Neural progenitor cell (in vitro differentiated cells): ENCODE data around the gene PCGF1. TPM values are rescaled to one million over a fixed set of nuclear protein-coding genes. Genes with fewer than 3 reads are reported as not detected.

Source experiments
- DNase-seq: peaks from one replicate; pipeline ENCODE4 v3.0.0-alpha.2; 2016; ENCODE audit warnings: low spot score
- H2AFZ ChIP-seq: fragments of 200-600 bp; sonication (generic); replicated peaks from 2 replicates; pipeline ENCODE4 v1.6.1; 2016; ENCODE audit warnings: antibody characterized with exemption
- H3F3A ChIP-seq: fragments of 200-600 bp; sonication (generic); 2 replicates; pipeline ENCODE4 v1.6.1; 2016; ENCODE audit warnings: antibody characterized with exemption, low read depth
- H3K27ac ChIP-seq: fragments of 200-600 bp; sonication (generic); 2 replicates; pipeline ENCODE4 v1.5.1; 2016; ENCODE audit warnings: mild to moderate bottlenecking
- H3K27me3 ChIP-seq: fragments of 200-600 bp; sonication (generic); 2 replicates; pipeline ENCODE4 v1.6.1; 2016; ENCODE audit warnings: mild to moderate bottlenecking, moderate library complexity
- H3K36me3 ChIP-seq: fragments of 200-600 bp; sonication (generic); 2 replicates; pipeline ENCODE4 v1.5.1; 2016
- H3K4me1 ChIP-seq: fragments of 200-600 bp; sonication (generic); 2 replicates; pipeline ENCODE4 v1.6.1; 2016; ENCODE audit warnings: mixed run types
- H3K4me2 ChIP-seq: fragments of 200-600 bp; sonication (generic); 2 replicates; pipeline ENCODE4 v1.6.1; 2016
- H3K4me3 ChIP-seq: fragments of 200-600 bp; sonication (generic); 2 replicates; pipeline ENCODE4 v1.5.1; 2016
- H3K79me2 ChIP-seq: fragments of 200-600 bp; sonication (generic); 2 replicates; pipeline ENCODE4 v1.6.1; 2016; ENCODE audit warnings: low read depth
- H3K9ac ChIP-seq: fragments of 200-600 bp; sonication (generic); 2 replicates; pipeline ENCODE4 v1.6.1; 2016
- H3K9me3 ChIP-seq: fragments of 200-600 bp; sonication (generic); 2 replicates; pipeline ENCODE4 v1.5.1; 2016; ENCODE audit warnings: low read depth
- H4K20me1 ChIP-seq: fragments of 200-600 bp; sonication (generic); 2 replicates; pipeline ENCODE4 v1.6.1; 2016; ENCODE audit warnings: low read depth
- H3K27ac Mint-ChIP-seq: 3 replicates; pipeline ENCODE4 v1.8.0; 2021; ENCODE audit warnings: mixed read lengths
- H3K27me3 Mint-ChIP-seq: 2 replicates; pipeline ENCODE4 v1.8.0; 2022; ENCODE audit warnings: low read depth, mild to moderate bottlenecking, inconsistent platforms, moderate library complexity, mixed read lengths; ENCODE audit not compliant: insufficient read depth
- H3K36me3 Mint-ChIP-seq: 3 replicates; pipeline ENCODE4 v1.8.0; 2021; ENCODE audit warnings: mixed read lengths
- H3K4me1 Mint-ChIP-seq: 3 replicates; pipeline ENCODE4 v1.8.0; 2021; ENCODE audit warnings: mixed read lengths
- H3K4me3 Mint-ChIP-seq: 3 replicates; pipeline ENCODE4 v1.8.0; 2021; ENCODE audit warnings: mild to moderate bottlenecking, moderate library complexity, mixed read lengths
- H3K9me3 Mint-ChIP-seq: 3 replicates; pipeline ENCODE4 v1.8.0; 2020; ENCODE audit warnings: mixed read lengths
- CTCF ChIP-seq: fragments of 200-600 bp; sonication (generic); IDR thresholded peaks from 2 replicates; pipeline ENCODE4 v1.5.1; 2017; ENCODE audit warnings: antibody characterized with exemption, mild to moderate bottlenecking
- EZH2 ChIP-seq: fragments of 200-600 bp; sonication (generic); IDR thresholded peaks from 2 replicates; pipeline ENCODE4 v1.6.1; 2017; ENCODE audit warnings: antibody characterized with exemption, mild to moderate bottlenecking, moderate library complexity
- EZH2phosphoT487 ChIP-seq: fragments of 200-600 bp; sonication (generic); IDR thresholded peaks from 2 replicates; pipeline ENCODE4 v1.6.1; 2017; ENCODE audit warnings: antibody characterized with exemption
- total RNA-seq: library from RNA; depleted of rRNA; stranded (reverse); fragments of >200 nt; gene quantifications from 2 replicates; pipeline ENCODE4 v1.2.3, GENCODE V29; 2015; ENCODE audit warnings: low replicate concordance

Gene PCGF1
- total RNA-seq, 1 donor from 2014 or later = 10.9 TPM

GRCh38 chr2:74511104-74511989 is 3.9 kb upstream of the PCGF1 start:
- H2AFZ ChIP-seq = no peak overlapping the region
- H3K4me3 ChIP-seq = no peak overlapping the region
- H3K9me3 ChIP-seq = no peaks in the 10 kb centered on the region
- Mint-ChIP-seq H3K4me3 (peak overlapping the region; percentile 52), H3K9me3 (peaks cover 3% of the 10 kb centered on the region), H3K27me3 (peaks cover 64% of the 10 kb centered on the region), H3K36me3 (peaks cover 4% of the 10 kb centered on the region), H3K4me1 (peaks cover 27% of the 10 kb centered on the region), H3K27ac (peak overlapping the region; percentile 54)
- peaks cover 27% of the 10 kb centered on the region for H3K4me1 ChIP-seq
- peaks cover 5% of the 10 kb centered on the region for H3K79me2 ChIP-seq
- no peaks in the 10 kb centered on the region for H3K36me3 ChIP-seq
- DNase-seq = no peak
- no peak overlapping the region for H3K9ac ChIP-seq
- H3F3A ChIP-seq = peaks cover 58% of the 10 kb centered on the region
- no peak overlapping the region for H3K27ac ChIP-seq
- TF ChIP-seq EZH2 = no peak
- TF ChIP-seq CTCF = no peak
- TF ChIP-seq EZH2phosphoT487 = no peak
- H4K20me1 ChIP-seq = peaks cover 26% of the 10 kb centered on the region
- H3K27me3 ChIP-seq = peaks cover 84% of the 10 kb centered on the region
- H3K4me2 ChIP-seq = no peak overlapping the region

DNA sequence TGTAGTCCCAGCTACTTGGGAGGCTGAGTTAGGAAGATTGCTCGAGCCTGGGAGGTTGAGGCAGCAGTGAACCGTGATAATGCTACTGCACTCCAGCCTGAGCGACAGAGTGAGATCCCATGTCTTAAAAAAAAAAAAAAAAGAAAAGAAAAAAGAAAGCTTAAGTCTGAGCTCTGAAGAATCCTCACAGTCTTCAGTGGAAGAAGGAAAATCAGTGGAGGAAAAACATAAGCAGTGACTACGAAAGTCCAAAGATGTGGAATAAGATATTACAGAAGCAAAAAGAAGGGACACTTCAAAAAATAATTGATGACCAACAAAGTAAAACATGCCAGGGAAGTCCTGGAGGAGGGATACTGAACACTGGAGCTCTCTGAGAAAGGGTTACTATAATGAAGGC is 2.8 kb upstream of the PCGF1 start:
- no peak overlapping the region for H3K4me3 Mint-ChIP-seq
- H3K79me2 ChIP-seq = peaks cover 13% of the 10 kb centered on the region

DNA sequence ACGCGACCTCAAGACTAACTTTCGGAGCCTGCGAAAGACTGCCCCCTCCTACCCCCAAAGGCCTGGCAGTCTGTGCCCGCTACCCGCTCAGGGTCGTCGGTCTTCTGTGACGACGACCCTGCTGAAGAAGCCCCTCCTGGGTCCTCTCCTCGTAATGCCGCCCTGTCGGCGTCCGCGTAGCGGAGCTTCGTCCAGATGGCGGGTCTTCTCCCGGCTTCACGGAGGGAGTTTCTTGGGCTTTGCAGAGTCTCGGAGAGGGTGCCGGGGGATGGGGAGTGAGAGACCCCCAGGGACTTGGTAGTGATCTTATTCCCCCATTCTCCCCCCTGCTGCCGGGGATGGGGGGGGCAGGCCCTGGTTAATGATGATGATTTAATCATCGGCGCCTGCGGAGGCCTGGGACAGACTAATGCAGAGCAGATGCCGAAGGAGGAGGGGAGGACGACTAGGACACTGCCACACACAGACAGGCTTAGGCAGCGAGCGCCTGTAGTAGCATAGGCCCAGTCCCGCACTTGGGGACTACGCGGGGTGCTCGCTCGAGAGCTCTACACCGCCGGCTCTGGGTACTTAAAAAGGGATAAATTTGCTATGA is 528 bp upstream of the PCGF1 start:
- Histone ChIP-seq H2AFZ (peak overlapping the region; percentile 94), H3K9me3 (no peaks in the 10 kb centered on the region), H3K36me3 (no peaks in the 10 kb centered on the region), H3K4me1 (peaks cover 14% of the 10 kb centered on the region), H3K9ac (no peak overlapping the region), H3F3A (peaks cover 39% of the 10 kb centered on the region), H3K4me2 (peak overlapping the region; percentile 89), H3K27me3 (peaks cover 82% of the 10 kb centered on the region), H3K79me2 (peaks cover 13% of the 10 kb centered on the region), H4K20me1 (peaks cover under 1% of the 10 kb centered on the region), H3K27ac (no peak overlapping the region), H3K4me3 (peak overlapping the region; percentile 69)
- Mint-ChIP-seq H3K9me3 (peaks cover 3% of the 10 kb centered on the region), H3K27me3 (peaks cover 71% of the 10 kb centered on the region), H3K36me3 (peaks cover 21% of the 10 kb centered on the region), H3K4me1 (peaks cover 31% of the 10 kb centered on the region), H3K27ac (no peak overlapping the region), H3K4me3 (peak overlapping the region; percentile 99)
- DNase-seq = peak; percentile 56
- TF ChIP-seq CTCF (no peak), EZH2 (peak; percentile 52)

More for the DNA sequence above, 2.8 kb upstream of the PCGF1 start:
- no peak for TF ChIP-seq CTCF
- no peak for TF ChIP-seq EZH2
- TF ChIP-seq EZH2phosphoT487 = no peak
- no peak overlapping the region for H2AFZ ChIP-seq
- no peaks in the 10 kb centered on the region for H3K36me3 ChIP-seq
- peaks cover 27% of the 10 kb centered on the region for H3K4me1 ChIP-seq
- DNase-seq = no peak
- no peak overlapping the region for H3K4me3 ChIP-seq
- Mint-ChIP-seq H3K27ac (no peak overlapping the region), H3K9me3 (peaks cover 3% of the 10 kb centered on the region), H3K4me1 (peaks cover 27% of the 10 kb centered on the region), H3K36me3 (peaks cover 11% of the 10 kb centered on the region), H3K27me3 (peaks cover 57% of the 10 kb centered on the region)
- peaks cover 52% of the 10 kb centered on the region for H3F3A ChIP-seq
- no peak overlapping the region for H3K9ac ChIP-seq
- H4K20me1 ChIP-seq = peaks cover 22% of the 10 kb centered on the region
- no peak overlapping the region for H3K4me2 ChIP-seq
- peaks cover 82% of the 10 kb centered on the region for H3K27me3 ChIP-seq
- no peak overlapping the region for H3K27ac ChIP-seq
- H3K9me3 ChIP-seq = no peaks in the 10 kb centered on the region
